Fibroblast of villous mesenchyme (primary cell): ENCODE data around the gene PAQR8. TPM values are rescaled to one million over a fixed set of nuclear protein-coding genes. Genes with fewer than 3 reads are reported as not detected.

ENCODE experiments used
- DNase-seq: peaks from one replicate; pipeline ENCODE4 v3.0.0-alpha.2; 2010; ENCODE audit warnings: low read depth
- H3K4me3 ChIP-seq: 2 replicates; pipeline ENCODE4 v1.5.1; 2011; ENCODE audit warnings: low read depth, mild to moderate bottlenecking, low read length
- total RNA-seq: library from RNA; depleted of rRNA; stranded (reverse); fragments of >200 nt; gene quantifications from 2 replicates; pipeline ENCODE4 v1.2.3, GENCODE V29; 2012
- TF ChIP-seq, protein P1 (sequence below): IDR thresholded peaks from 2 replicates; pipeline ENCODE4 v1.5.1; 2012; ENCODE audit warnings: low read depth, mild to moderate bottlenecking, low read length; ENCODE audit not compliant: insufficient read depth

Gene PAQR8
- total RNA-seq, 1 donor: 4.7 TPM

DNA sequence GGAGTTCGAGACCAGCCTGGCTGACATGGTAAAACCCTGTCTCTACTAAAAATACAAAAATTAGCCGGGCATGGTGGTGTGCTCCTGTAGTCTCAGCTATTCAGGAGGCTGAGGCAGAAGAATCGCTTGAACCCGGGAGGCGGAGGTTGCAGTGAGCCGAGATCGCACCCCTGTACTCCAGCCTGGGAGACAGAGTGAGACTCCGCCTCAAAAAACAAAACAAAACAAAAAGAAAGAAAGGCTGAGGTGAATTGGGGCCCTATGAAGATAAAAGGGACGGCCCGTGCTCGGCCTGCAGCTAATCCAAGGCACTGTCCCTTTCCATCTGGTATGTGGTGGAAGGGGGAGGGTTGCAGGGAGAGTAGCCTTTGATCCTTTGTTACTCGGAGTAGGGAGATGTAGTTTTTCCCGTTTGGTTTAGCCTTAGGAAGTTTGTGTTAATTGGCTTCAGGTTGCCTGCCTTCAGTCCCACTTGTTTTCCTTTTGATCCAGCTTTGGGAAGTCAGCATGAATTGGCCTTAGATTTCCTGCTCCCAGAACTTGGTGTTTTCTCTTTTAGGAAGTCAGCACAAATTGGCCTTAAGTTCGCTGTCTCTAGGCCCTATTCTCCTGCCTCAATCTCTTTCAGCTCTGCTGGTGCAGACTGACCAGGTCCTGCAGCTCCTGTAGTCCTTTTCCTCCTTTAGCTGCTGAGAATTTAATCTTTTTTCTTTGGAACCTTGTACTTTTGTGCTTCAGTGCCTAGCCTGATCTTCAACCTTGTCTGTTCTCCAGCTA, 36.1 kb upstream of the PAQR8 start:
- H3K4me3 ChIP-seq: no peak overlapping the region
- DNase-seq: no peak
- TF ChIP-seq, protein P1, sequence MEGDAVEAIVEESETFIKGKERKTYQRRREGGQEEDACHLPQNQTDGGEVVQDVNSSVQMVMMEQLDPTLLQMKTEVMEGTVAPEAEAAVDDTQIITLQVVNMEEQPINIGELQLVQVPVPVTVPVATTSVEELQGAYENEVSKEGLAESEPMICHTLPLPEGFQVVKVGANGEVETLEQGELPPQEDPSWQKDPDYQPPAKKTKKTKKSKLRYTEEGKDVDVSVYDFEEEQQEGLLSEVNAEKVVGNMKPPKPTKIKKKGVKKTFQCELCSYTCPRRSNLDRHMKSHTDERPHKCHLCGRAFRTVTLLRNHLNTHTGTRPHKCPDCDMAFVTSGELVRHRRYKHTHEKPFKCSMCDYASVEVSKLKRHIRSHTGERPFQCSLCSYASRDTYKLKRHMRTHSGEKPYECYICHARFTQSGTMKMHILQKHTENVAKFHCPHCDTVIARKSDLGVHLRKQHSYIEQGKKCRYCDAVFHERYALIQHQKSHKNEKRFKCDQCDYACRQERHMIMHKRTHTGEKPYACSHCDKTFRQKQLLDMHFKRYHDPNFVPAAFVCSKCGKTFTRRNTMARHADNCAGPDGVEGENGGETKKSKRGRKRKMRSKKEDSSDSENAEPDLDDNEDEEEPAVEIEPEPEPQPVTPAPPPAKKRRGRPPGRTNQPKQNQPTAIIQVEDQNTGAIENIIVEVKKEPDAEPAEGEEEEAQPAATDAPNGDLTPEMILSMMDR: no peak

DNA sequence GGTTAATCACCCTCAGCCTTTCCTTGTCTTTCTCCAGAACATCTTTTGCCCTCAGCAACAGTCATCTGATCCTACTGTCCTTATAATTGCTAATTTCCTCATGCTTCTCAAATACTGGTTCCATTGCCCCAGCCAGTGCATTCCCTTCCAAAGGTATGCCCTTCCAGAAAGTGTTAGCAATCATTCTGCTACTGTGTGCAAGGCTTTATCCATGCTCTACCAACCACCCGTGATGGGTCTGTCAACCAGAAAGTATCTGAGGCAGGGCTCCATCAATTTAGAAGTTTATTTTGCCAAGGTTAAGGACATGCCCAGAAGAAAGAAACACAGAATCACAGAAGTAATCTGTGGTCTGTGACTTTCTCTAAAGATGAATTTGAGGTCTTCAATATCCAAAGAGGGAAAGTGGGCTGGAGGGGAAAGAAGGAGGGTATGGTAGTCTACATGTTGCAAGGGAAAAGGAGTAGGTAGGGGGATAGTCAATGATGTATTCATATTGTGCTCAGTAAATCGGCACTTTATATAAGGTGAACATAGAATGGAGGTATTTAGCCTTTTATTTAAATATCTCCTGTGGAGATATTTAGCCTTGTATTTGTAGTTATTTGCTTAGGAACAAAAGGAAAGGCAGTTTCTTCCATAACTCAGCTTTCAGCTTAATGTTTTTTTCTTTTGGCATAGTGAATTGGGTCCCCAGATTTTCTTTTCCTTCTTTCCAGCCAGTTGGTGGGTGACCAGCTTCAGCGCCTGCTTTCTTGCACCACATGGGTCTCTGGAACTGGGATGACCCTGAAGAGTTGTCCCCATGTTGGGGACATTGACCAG, 35.2 kb upstream of the PAQR8 start:
- no peak for DNase-seq
- TF ChIP-seq, protein P1: no peak
- H3K4me3 ChIP-seq: no peak overlapping the region

DNA sequence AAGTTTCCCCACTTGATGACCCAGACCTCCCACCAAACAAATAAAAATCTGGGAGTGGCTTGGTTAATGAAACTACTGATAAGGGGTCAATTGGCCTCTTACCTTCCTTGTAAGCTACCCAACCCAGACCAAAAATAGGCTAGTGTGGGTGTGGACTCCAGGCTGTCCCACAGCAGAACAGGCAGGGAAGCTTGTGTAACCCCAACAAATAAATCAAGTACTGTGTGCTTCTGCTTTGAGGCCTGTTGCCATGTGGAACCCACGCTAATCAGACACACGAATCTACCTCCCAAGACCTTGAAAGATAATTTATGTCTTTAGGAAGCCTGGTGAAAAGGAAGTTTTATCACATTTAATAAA, 33.7 kb upstream of the PAQR8 start:
- DNase-seq: no peak
- TF ChIP-seq, protein P1: no peak
- H3K4me3 ChIP-seq: no peak overlapping the region

DNA sequence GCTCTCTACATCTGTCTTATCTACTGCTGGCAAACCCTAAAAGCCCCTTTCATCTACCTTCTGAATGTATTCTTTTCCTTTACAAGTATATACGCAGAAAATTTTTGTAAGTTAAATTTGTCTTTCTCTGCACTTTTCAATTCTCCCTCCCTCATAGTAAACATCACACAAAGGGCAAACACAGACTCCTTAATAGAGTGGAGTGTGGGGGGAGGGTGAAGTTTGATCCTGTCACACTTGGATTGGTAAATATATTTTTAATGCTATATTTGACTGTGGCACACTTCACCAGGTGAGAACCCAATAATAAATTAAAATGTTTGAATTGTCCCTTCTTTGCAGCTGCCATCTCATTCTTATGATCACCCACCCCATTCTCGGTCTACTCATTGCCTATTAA, 33.2 kb upstream of the PAQR8 start:
- DNase-seq: no peak
- TF ChIP-seq, protein P1: no peak

DNA sequence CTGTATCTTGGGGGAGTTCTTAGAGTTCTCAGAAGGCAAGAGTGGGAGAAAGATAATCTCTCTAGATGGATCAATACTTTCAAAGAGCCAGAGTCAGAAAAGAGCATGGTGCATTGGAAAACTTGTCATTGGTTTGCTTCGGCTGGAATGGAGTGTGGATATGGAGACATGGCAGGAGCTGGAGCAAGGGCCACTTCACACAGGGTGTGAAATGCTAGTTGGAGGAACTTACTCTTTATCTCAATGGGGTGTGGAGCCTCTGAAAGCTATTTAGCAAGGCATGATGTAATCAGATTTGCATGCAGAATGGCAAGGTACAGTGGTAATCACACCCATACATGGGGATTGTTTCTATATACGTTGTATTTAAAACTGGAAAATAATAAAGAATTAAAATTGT, 31.5 kb upstream of the PAQR8 start:
- H3K4me3 ChIP-seq: no peak overlapping the region
- TF ChIP-seq, protein P1: no peak
- no peak for DNase-seq

More for the DNA sequence above, 33.2 kb upstream of the PAQR8 start:
- H3K4me3 ChIP-seq: no peak overlapping the region

DNA sequence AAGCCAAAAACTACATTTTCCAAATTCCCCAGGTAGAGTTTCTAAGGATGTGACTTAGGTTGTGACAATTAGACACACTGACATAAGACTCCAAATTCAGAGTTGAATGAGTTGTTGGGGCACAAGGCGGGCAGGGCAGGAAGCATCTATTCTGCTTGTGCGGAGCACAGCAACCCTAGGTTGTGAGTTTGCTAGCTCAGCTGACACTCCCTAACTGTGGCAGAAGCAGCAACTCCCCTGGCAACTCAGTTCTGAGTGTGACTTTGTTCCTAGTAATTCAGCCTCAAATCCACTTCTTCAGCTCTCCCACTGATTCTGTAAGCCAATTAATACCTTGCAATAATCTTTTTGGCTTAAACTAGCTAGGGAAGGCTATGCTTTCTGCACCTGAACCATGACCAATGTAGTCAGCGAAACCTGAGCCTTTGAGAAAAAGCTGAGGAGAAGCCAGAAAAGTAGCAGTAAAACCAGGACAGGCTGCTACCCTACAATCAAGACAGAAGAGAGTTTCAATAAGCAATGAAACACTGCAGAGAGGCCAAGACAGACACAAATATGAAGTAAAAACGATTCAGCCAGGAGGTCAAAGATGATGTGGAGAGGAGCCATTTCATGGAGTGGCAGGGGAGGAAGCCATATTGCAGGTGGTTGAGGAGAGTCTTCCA, 30.0 kb upstream of the PAQR8 start:
- TF ChIP-seq, protein P1: no peak
- no peak overlapping the region for H3K4me3 ChIP-seq
- no peak for DNase-seq
